ENCODE results near the gene TOMM5.
A peak's percentile ranks its signal among the peaks of the same experiment; 100 is the strongest.

Gene TOMM5

DNA sequence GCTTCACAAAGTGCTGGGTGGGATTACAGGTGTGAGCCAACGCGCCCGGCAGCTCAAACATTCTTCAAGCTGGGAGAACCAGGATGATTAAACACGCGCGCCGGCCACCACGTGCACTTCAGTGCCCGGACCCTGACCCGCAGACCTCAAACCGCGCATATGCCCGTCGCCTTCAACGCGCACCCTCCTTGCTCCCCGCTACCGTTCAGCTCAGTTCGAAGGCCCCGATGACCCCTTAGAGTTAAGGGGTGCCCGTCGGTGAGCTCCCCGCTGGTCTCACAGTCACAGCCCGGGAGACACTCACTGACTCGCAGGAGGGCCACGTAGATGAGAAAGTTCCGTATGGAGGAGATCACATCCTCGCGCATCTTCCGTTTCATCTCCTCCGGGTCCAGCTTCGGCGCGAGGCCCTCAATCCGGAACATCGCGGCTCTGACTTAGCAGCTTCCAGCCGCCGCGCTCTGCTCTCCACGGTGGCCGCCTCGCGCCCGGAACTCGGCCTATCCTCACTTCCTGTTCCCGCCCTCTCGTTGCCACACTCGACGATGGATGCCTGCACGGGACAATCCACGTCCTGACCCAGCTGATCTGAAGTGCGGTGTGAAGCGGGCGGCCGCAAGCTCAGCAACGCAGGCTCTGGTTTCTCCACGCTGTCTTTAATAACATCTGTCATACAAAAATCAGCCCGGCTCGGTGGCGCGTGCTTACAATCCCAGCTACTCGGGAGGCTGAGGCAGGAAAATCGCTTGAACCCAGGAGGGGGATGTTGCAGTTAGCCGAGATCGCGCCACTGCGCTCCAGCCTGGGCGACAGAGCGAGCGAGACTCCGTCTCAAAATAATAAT, at the start of gene TOMM5:
Gene TOMM5, minus strand, starts transcription at position 490 of the 844 bp plus-strand sequence. Its CDS starts 65 bp downstream, at position 425.
- peak; percentile 77 to 83 for DNase-seq (ENCODE audit: low read depth in 2 of 2)

DNA sequence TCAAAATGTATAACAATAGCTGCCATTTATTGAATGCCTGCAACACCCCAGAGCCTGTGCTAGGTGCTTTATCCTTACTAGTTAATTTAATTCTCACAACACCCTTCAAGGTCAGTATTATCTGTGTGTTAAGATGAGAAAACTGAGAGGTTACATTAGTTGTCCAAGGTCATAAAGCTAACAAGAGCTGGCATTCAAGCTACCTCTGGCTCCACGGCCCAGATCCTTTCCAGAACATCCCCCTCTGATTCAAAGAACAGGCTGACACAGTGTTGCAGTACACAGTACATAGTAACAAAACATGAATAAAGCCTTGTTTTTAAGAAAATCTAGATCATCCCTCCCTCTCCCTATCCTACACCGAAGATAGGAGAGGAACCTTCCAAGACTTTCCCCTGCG, 48.9 kb upstream of the TOMM5 start:
- DNase-seq (ENCODE audit: low read depth in 2 of 2): no peak

DNA sequence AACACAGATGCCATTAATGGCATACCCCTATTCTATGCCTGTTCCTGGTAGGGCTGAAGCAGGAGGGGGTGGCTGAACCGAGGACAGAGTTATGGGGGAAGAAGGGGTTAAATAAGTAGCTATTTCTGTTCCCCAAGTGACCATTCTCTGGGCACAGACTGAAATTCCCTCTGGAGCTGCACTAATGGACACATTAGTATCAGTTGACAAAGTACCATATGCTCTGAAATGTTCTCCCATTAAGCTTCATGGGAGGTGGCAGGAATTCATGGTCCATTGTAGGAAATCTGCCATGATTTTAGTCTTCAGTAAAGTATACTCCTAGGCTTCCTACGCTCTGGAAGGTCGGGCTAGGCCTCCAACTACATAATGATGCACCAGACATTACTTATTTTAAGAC, 47.8 kb upstream of the TOMM5 start:
- no peak for DNase-seq (ENCODE audit: low read depth in 2 of 2)

DNA sequence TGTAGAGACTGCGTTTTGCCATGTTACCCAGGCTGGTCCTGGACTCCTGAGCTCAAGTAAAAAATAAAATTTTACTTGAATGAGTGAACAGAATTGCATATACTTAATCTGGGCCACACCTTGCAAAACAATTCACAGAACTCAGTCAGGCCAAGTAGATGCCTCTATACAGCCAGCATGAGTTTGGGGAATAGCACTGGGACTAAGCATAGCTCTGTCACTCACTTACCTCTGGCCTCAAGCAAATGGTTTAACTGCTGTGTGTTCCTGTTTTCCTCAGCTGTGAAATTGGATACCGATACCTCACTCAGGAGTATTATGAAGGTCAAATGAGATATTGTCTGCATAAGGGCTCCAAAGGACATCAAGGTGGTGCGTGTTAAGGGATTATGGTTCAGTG, 47.4 kb upstream of the TOMM5 start:
- no peak for DNase-seq (ENCODE audit: low read depth in 2 of 2)

DNA sequence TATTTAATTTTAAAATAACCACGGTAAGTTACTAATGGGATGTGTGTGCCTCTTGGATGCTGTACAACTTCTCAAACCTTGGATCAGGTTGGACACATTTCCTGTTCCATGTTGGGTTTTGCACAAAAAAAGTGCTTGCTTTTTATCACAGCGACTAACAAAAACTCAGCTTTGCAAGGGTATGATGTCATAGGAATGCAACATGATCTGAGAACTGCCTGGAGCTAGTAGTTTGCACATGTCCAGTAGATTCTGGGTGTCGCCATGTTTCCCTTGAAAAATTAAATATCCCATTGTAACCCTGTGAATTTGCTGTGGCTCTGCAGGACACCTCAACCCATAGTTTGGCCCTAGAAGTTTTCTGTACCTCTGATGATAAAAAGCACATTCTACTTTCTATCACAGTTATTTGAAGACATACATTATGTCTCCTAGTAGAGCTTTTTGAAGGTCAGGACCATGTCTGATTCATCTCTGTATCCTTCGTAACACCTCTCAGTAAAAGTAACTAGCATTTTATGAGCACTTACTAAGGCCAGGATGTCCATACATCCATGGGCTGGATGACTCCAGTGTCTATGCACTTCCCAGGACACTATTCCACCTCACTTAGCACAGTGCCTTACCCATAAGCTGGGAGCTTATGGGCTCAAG, 46.8 kb upstream of the TOMM5 start:
- DNase-seq (ENCODE audit: low read depth in 2 of 2): no peak

DNA sequence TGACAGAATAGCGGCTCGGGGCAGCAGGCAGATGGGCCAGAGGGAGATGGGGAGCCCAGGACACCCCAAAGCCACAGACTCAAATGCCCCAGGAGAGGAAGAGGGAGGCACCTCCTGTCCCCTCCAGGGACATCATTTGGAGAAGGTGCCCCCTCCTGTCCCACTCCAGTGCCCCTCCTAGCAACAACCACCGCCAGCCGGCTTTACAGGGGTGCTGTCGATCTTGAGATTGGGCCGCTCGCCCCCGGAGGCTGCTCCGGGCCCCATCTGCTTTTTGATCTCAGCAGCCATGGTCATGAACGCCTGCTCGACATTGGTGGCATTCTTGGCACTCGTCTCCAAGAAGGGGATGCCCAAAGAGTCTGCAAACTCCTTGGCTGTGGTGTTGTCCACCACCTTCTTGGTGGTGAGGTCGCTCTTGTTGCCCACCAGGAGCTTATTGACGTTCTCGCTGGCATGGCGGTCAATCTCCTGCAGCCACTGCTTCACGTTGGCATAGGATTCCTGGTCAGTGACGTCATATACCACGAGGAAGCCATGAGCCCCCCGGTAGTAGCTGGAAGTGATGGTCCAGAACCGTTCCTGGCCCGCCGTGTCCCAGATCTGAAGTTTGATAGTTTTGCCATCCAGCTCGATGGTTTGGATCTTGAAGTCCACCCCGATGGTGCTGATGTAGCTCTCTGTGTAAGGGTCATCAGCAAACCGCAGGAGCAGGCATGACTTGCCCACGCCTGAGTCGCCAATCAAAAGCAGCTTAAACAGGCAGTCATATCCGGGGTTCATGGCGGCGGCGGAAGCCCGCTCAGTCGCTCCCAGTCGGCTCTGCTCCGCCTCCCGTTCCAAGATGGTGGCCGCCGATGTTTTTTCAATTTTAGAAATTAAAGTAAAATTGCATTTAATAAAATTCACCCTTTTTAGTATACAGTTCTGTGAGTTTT, 44.4 kb upstream of the TOMM5 start:
- no peak for DNase-seq (ENCODE audit: low read depth in 2 of 2)

DNA sequence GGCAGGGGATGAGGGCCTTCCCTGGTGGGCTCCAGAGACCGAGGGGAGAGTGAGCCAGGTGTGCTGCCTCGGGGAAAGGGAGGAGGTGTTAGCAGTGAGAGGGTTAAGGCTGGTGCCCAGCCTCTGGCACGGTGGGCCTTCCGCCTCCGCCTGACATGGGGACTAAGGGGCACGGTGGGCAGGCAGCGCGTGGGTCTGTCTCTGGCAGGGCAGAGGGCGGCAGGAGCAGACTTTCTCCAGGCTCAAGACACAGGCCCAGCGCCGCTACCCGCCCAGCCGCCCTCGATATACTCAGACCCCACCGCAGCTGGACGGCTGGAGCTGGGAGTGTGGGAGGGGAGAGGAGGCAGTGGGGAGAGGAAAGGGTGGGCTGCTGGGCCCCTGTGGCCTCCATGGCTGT, 43.4 kb upstream of the TOMM5 start:
- DNase-seq (ENCODE audit: low read depth in 2 of 2): no peak

DNA sequence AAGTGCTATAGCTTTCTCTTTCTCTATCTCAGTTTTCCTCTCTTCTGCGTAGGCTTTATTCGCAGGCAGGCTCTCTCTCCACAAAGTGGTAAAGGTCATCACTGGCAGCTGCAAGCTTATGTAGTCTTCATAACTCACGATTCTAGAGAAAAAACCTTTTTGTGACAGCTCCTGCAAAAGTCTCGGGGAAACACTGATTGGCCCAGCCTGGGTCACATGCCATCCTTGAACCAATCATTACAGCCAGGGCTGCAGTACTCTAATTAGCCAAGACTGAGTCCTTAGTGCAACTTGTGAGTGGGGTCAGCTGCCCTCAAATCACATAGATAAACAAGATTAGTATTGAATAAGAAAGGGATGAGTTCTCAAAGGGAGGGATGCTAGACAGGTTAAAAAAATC, 40.1 kb upstream of the TOMM5 start:
- no peak for DNase-seq (ENCODE audit: low read depth in 2 of 2)

DNA sequence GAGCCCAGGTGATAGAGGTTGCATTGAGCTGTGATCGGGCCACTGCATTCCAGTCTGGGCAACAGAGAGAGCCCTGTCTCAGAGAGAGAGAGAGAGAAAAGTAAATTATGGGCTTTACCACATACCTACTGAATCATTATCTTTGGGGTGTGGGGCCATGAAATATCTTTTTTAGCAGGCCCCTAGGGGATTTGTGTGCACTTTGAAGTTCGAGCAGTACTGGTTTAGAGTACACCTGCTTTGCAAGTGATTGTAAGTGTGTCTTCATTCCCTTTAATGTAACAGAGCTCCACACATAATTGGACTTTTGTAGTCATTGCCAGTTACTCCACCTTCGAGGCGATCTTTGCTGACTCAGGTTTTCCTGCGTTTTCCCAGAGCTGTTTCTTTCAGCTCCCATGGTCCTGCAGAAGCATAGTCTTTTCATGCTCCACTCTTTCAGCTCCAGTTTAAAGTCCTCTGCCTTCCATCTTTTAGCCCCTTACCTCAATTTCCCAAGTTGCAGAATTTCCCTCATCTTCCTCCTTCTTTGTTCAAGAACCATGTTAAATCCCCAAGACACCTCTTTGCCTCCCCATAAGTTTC, 34.4 kb upstream of the TOMM5 start:
- no peak for DNase-seq (ENCODE audit: low read depth in 2 of 2)

DNA sequence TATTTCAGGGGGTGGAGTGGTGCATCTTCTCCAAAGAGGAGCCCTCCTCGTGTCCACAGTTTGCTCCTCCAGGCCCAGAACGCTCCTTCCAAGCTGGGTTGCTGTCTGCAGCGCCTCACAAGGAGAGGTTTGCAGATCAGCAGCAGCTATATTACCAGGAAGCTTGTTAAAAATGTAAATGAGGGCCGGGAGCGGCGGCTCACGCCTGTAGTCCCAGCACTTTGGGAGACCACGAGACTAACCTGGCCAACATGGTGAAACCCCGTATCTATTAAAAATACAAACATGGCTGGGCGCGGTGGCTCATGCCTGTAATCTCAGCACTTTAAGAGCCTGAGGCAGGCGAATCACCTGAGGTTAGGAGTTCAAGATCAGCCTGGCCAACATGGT, 33.4 kb upstream of the TOMM5 start:
- DNase-seq (ENCODE audit: low read depth in 2 of 2): no peak

DNA sequence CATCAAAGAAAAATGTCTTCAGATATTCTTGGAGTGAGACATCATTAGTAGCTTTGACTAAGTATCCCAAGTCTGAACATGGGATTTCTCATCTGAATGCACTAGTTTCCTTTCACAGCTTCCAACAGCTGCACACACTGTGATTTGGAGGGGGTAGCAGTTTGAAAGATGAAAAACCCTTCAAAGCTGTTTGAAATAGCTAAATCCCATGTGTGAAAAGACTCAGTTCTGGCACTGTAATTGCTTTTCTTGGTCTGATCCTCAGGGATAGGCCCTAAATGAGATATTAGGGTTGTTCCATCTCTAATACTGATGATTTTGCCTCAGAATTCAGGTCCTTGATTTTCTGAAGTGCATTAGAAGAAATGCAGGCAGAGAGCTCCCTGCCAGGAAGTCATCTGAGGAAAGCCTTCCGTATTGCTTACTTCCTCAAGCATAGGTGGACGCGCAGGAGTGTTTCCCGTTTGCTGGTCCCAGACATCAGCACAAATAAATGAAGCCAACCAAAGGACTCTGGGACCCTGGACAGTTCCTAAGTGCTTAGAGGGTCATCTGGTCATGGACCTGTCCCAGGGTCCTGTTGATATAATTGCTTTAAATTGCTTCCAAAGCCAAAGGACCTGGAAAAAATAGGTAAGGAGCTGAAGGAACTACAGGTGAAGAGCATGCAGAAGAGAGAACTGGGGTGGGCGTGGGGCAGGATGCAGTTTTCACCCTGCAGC, 32.8 kb upstream of the TOMM5 start:
- DNase-seq (ENCODE audit: low read depth in 2 of 2): no peak

DNA sequence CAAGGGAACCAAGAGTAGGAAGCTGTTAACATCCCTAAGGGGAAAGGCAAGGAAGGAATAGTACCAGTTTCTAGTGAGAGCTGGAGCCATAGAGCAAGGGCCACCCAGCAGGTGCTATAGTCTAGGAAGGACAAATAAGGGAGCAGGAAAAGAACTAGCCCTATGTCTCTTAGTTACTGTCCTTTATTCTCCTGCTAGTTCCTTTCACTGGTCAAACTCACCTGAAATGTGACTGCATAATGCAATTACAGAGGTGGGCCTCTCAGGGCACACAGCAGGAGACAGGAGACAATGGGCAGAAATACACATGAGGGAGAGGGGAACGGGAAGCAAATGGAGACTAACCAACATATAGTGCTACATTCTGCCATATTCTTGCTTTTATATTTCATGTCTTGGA, 31.7 kb upstream of the TOMM5 start:
- DNase-seq (ENCODE audit: low read depth in 2 of 2): no peak

DNA sequence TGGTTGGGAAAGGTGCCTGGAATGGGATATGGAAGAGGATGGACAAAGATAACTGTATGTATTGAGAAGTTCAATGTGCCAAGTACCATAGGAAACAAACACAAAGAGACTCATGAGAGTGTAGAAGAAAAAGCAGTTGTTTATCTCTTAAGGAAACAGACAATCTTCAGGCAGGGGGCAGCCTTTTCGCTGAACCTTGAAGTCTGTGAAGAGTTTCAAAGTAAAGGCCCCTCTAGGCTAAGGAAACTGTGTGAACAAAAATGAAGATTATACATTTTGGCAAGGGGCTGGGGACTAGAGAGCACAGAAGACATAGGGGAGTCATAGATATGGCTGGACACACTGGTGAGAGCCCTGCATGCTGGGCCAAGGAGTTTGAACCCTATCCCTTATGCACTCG, 30.9 kb upstream of the TOMM5 start:
- no peak for DNase-seq (ENCODE audit: low read depth in 2 of 2)

DNA sequence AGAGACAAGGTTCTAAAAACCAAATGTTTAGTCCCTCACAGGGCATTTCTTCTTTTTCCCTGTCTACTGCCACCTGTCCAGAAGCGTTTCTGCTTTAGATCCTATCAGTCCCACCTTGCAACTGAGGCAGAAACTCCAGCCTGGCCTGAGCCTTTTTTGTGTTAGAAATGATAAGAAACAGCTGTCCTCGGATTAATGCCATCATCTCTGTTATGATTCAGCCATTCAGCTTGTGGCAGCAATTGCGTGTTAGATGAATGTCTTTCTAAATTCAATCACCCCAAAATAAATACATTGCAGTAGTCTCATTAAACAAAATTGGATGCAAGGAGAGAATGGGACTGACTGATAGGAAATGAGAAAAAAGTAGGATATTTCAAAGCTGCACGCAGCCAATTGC, 30.1 kb upstream of the TOMM5 start:
- peak; percentile 24 to 28 for DNase-seq (ENCODE audit: low read depth in 2 of 2)

DNA sequence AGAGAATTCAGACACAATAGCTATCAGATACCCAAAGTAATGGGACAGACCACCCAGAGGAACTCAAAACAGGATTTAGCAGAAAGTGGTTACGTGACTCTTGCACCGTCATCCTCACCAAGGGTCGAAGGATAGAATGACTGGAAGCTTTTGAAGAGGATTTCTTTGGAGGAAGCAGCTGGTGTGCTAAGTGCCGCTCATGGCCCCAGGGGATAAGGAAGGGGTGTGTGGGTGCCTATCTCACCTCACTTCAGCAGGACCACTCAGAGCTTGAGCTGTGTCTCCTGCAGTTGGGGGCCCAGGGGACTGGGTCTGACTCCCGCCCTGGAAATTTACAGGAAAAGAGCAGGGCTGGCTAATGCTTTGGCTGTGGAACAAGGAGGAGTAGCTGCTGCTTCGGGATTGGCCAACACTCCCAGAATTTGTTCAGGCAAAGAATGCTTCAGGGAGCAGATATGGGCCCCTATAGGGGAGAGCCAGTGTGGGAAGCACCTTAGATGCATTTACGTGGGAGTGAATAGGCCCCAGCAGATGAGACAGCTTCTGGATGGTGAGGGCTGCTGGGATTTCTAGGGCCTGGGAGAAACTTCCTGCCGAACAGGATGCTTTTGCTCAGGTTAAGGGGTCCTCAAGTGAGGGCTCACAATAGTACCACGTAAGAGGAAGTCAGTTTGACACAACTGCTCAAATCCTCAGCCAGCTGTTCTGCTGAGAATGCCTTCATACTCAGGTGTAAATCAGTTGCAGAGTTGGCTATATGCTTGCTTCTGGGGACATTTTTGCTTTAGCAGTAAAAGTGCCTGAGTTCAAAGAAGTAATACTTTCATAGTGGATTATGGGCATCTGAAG, 29.1 kb upstream of the TOMM5 start:
- no peak for DNase-seq (ENCODE audit: low read depth in 2 of 2)

DNA sequence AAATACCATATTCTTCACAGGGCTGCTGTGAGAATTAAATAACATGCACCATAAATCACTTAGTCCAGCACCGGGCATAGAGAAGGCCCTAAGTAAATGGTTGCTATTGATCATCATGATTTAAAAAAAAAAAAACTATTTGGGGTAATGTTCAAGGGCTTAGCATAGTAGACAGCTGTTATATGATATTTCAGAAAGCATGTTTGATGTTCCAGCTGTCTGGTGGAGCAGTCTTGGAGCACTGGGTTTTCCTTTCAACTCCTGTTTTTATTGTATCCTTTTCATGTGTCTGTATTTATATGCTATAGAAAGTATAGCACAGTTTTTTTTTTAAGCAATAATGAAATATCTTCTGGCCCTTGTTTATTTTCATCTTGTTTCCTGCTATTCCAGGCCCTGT, 28.0 kb upstream of the TOMM5 start:
- DNase-seq (ENCODE audit: low read depth in 2 of 2): no peak

DNA sequence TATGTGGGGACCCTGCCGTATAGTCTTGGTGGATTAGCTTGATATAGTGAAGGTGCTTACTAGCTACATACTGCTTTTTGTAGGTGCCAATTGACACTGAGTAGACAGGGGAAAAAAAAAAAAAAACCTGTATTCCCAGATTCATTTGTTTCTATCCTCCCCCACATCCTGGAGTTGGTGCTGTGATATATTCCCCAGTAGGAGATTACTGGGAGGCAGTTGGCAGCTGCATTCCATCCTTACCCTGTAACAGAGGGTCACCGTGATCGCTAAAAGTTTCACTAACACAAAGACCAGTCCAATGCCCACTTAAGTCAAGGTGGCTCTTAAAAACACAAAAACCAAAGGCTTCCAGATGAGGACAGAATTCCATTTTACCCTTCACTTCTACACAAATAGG, 27.4 kb upstream of the TOMM5 start:
- no peak for DNase-seq (ENCODE audit: low read depth in 2 of 2)

DNA sequence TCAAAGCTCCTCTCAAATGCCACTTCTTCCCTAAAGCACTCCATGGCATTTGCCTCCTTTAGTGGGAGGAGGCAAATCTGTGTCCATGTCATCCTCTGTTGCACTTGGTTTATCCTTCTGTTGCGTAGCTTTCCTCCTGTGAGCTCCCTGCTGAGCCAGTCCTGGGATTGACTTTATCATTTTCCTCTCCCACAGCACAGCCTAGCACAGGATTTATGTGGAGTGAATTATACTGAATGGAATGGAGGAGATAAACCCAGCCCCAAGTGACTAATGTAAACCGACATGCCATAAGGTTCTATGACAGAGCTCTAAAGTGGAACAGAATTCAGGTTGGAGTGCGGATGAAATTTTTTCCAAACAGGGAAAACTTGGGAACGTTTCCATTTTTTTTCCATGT, 26.4 kb upstream of the TOMM5 start:
- peak in 1 of 2 experiments; percentile 36 for DNase-seq (ENCODE audit: low read depth in 2 of 2)

DNA sequence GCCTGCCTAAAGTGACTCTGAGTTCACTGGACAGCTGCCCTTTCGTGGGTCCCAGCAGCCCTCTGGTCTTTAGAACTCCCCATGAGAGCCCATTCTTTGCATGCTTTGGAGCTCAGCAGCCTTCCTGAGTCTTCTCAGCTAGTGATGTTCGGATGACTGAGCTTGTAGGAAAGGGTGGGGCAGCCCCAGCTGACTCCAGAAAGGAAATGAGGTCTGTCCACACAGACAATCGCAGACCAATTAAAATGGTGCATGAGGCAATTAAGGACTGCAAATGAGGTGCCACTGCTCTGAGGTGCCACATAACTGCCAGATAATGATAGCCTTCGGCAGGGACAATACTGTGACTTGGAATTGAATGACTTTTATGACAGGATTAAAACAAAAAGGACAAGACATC, 25.4 kb upstream of the TOMM5 start:
- DNase-seq (ENCODE audit: low read depth in 2 of 2): no peak

DNA sequence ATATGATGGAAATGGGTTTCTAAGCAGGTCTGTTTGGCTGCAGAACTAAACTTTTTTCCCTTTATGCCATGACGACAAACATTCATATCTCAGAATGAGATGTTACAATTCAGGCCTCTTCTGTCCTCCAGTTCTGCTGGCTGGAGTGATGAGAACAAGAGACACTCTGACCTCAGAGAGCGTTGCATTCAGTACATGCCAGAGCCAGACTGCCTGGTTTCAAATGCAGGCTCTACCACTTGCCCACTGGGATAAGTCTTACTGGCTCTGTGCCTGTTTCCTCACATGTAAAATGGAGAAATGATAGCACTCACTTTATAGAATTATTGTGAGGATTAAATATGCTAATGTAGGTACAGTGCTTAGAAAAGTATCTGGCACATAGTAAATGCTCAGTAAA, 24.8 kb upstream of the TOMM5 start:
- no peak for DNase-seq (ENCODE audit: low read depth in 2 of 2)
